Endothelial cell of umbilical vein (primary cell): ENCODE measurements around the gene FOXE1. TPM values are rescaled to one million over a fixed set of nuclear protein-coding genes. Genes with fewer than 3 reads are reported as not detected.

Experiments
- BruUV-seq: library from RNA; stranded (reverse); fragments of 400-500 nt; replicated peaks from 2 replicates; lab custom pipeline; 2021; lab: Mats Ljungman, UMichigan
- CTCF ChIA-PET: fragments of 300-600, 350-600 bp; sonication (Branson Sonifier 250); formaldehyde crosslinking; loops from one replicate; lab custom pipeline; 2021; ENCODE audit warnings: antibody characterized with exemption, inconsistent platforms; lab: Charles Lee
- POLR2A ChIA-PET: fragments of 300-600, 350-600 bp; sonication (Branson Sonifier 250); formaldehyde crosslinking; loops from one replicate; lab custom pipeline; 2021; ENCODE audit warnings: antibody characterized with exemption, inconsistent platforms; lab: Charles Lee
- DNase-seq: peaks from one replicate; pipeline ENCODE4 v3.0.0-alpha.2; 2011; ENCODE audit warnings: low read depth, low spot score
- FAIRE-seq: peaks from 2 replicates; lab custom pipeline; 2011; peaks lifted over from hg19 to GRCh38; lab: Jason Lieb, UNC
- H2AFZ ChIP-seq: 2 replicates; pipeline ENCODE4 v1.6.0; 2012; ENCODE audit warnings: low read depth, low read length, control low read depth, inconsistent platforms
- H3K27ac ChIP-seq: 2 replicates; pipeline ENCODE4 v1.5.1; 2011; ENCODE audit warnings: low read depth, mild to moderate bottlenecking, control low read depth, low read length, moderate library complexity; ENCODE audit not compliant: insufficient read depth
- H3K27me3 ChIP-seq, 2 experiments: 2 replicates each; pipeline versions ENCODE4 v1.6.0 to v1.6.1; 2011; ENCODE audit warnings: low read length in 2 of 2, mixed read lengths in 1 of 2; ENCODE audit not compliant: control insufficient read depth in 2 of 2, insufficient read depth in 2 of 2
- H3K36me3 ChIP-seq, 2 experiments: 2 replicates in 1 of 2; 3 replicates in 1 of 2; pipeline ENCODE4 v1.5.1; 2011; ENCODE audit warnings: low read length in 2 of 2, mild to moderate bottlenecking in 1 of 2, moderate library complexity in 1 of 2; ENCODE audit not compliant: control insufficient read depth in 2 of 2, insufficient read depth in 2 of 2; ENCODE audit errors: extremely low read depth in 1 of 2
- H3K4me1 ChIP-seq: 3 replicates; pipeline ENCODE4 v1.5.1; 2011; ENCODE audit warnings: mild to moderate bottlenecking, low read length; ENCODE audit not compliant: control insufficient read depth, insufficient read depth; ENCODE audit errors: extremely low read depth
- H3K4me2 ChIP-seq: 2 replicates; pipeline ENCODE4 v1.6.1; 2011; ENCODE audit warnings: low read length, control low read depth, mixed read lengths; ENCODE audit not compliant: insufficient read depth
- H3K4me3 ChIP-seq, 3 experiments: fragments of 200-600 bp in 1 of 3; sonication (generic), shearing (Covaris generic) in 1 of 3; replicated peaks in 1 of 3; 2 replicates each; pipeline ENCODE4 v1.5.1; 2011 to 2016; ENCODE audit warnings: control low read depth in 3 of 3, low read length in 3 of 3, mild to moderate bottlenecking in 2 of 3, inconsistent platforms in 1 of 3, low read depth in 1 of 3, moderate library complexity in 1 of 3; ENCODE audit not compliant: insufficient read depth in 1 of 3
- H3K79me2 ChIP-seq: 2 replicates; pipeline ENCODE4 v1.6.0; 2012; ENCODE audit warnings: low read length, inconsistent platforms; ENCODE audit not compliant: control insufficient read depth, insufficient read depth
- H3K9ac ChIP-seq: replicated peaks from 2 replicates; pipeline ENCODE3; 2011; ENCODE audit warnings: low read length, control low read depth; ENCODE audit not compliant: insufficient read depth; ENCODE audit errors: extremely low read depth
- H3K9me1 ChIP-seq: replicated peaks from 3 replicates; pipeline ENCODE4 v1.6.0; 2011; ENCODE audit warnings: mild to moderate bottlenecking, low read length; ENCODE audit not compliant: control insufficient read depth, insufficient read depth; ENCODE audit errors: extremely low read depth
- H3K9me3 ChIP-seq: replicated peaks from 2 replicates; pipeline ENCODE4 v1.5.1; 2012; ENCODE audit warnings: low read length, inconsistent platforms; ENCODE audit not compliant: control insufficient read depth, insufficient read depth
- H4K20me1 ChIP-seq: replicated peaks from 2 replicates; pipeline ENCODE3; 2011; ENCODE audit warnings: mild to moderate bottlenecking, low read length; ENCODE audit not compliant: control insufficient read depth, insufficient read depth; ENCODE audit errors: extremely low read depth
- CTCF ChIP-seq, 2 donors: IDR thresholded peaks; 1 replicate in 1 of 2; 2 replicates in 1 of 2; pipeline ENCODE4 v1.5.1; 2011; ENCODE audit warnings: low read length in 2 of 2, mild to moderate bottlenecking in 2 of 2, moderate library complexity in 2 of 2, control low read depth in 1 of 2, inconsistent platforms in 1 of 2, low read depth in 1 of 2; ENCODE audit not compliant: insufficient read depth in 1 of 2; ENCODE audit errors: extremely low read depth in 1 of 2
- EZH2 ChIP-seq: IDR thresholded peaks from 2 replicates; pipeline ENCODE4 v1.6.1; 2012; ENCODE audit warnings: borderline replicate concordance, low read depth, mild to moderate bottlenecking, moderate library complexity, low read length, inconsistent platforms; ENCODE audit not compliant: severe bottlenecking
- FOS ChIP-seq: IDR thresholded peaks from 2 replicates; pipeline ENCODE4 v1.6.1; 2011; ENCODE audit warnings: mild to moderate bottlenecking, low read length, moderate library complexity, borderline replicate concordance; ENCODE audit not compliant: insufficient read depth
- GATA2 ChIP-seq: IDR thresholded peaks from 2 replicates; pipeline ENCODE4 v1.7.0; 2011; ENCODE audit warnings: low read depth, mild to moderate bottlenecking, moderate library complexity, mixed read lengths, low read length; ENCODE audit not compliant: insufficient read length, insufficient read depth
- JUN ChIP-seq: IDR thresholded peaks from 2 replicates; pipeline ENCODE4 v1.6.1; 2011; ENCODE audit warnings: borderline replicate concordance, low read depth; ENCODE audit not compliant: insufficient read length, insufficient read depth
- MAX ChIP-seq: IDR thresholded peaks from 2 replicates; pipeline ENCODE4 v1.6.1; 2011; ENCODE audit not compliant: insufficient read depth, insufficient read length
- MYC ChIP-seq: IDR thresholded peaks from one replicate; pipeline ENCODE4 v1.6.1; 2011; ENCODE audit warnings: mild to moderate bottlenecking, low read depth, low read length
- POLR2A ChIP-seq: IDR thresholded peaks from 2 replicates; pipeline ENCODE4 v1.6.1; 2012; ENCODE audit warnings: low read depth, mild to moderate bottlenecking, control low read depth, low read length
- POLR2AphosphoS5 ChIP-seq: IDR thresholded peaks from 2 replicates; pipeline ENCODE4 v1.6.1; 2012; ENCODE audit warnings: low read depth, mild to moderate bottlenecking, control low read depth, low read length, moderate library complexity; ENCODE audit not compliant: insufficient read depth
- dilution Hi-C: fragments of 300-500 bp; cut with MboI; formaldehyde crosslinking; loops from one replicate; pipeline ENCODE4 v1.15.0; 2019; ENCODE audit warnings: low sequenced_read_pairs; ENCODE audit not compliant: extremely low pct_ligation_motif_present
- intact Hi-C: fragments of 100-400 bp; cut with micrococcal nuclease; formaldehyde crosslinking; loops from one replicate; pipeline ENCODE4 v1.10.0; 2022
- polyA plus RNA-seq, 4 experiments: library from polyadenylated mRNA; depleted of rRNA in 3 of 4; stranded (reverse) in 3 of 4; unstranded in 1 of 4; fragments of >200 nt; gene quantifications; 2 replicates each; pipeline versions ENCODE4 v1.2.1 to v1.2.3, GENCODE V29; 2011 to 2012; ENCODE audit warnings: missing spikeins in 1 of 4
- total RNA-seq: library from RNA; stranded (reverse); gene quantifications from 2 replicates; pipeline ENCODE4 v1.2.3, GENCODE V29; 2021

Gene FOXE1
- total and polyA plus RNA-seq, 2 donors (not counting 3 experiments of a cell fraction or from before 2014, with no cell fraction given) = not detected

- no peak overlapping the region for H3K9ac ChIP-seq
- CTCF ChIA-PET = interaction anchor here (0.9 to 7.1 kb wide), 2 partner anchors 8 to 45 kb away, joined by 3 to 128 read pairs; no protein-coding TSS in a partner anchor
- H3K4me3 ChIP-seq = no peak overlapping the region
- no peak for TF ChIP-seq CTCF (IDR thresholded peaks at IDR 0.05; ENCODE audit: extremely low read depth in 1 of 2, insufficient read depth in 1 of 2, low read depth in 1 of 2, low read length in 2 of 2)
- no peaks in the 10 kb centered on the region for H3K36me3 ChIP-seq
- no peak overlapping the region for H3K4me2 ChIP-seq
- no peaks in the 10 kb centered on the region for H3K4me1 ChIP-seq
- no peak for FAIRE-seq
- peaks cover 8 to 9% of the 10 kb centered on the region in 2 experiments for H3K27me3 ChIP-seq
- H3K9me3 ChIP-seq = no peaks in the 10 kb centered on the region
- no peaks in the 10 kb centered on the region for H3K79me2 ChIP-seq
- no TSS peak for BruUV-seq
- no peak for DNase-seq
- POLR2A ChIA-PET = no interaction called here
- intact Hi-C loops = no loop called here
- no peaks in the 10 kb centered on the region for H4K20me1 ChIP-seq
- H3K9me1 ChIP-seq = no peaks in the 10 kb centered on the region
- dilution Hi-C loops = no loop called here
- no peak overlapping the region for H2AFZ ChIP-seq
- no peak overlapping the region for H3K27ac ChIP-seq
Measured at GRCh38 chr9:97892421-97892820, 39.4 kb downstream of the FOXE1 start.

GRCh38 chr9:97895211-97895610 is 42.2 kb downstream of the FOXE1 start:
- Histone ChIP-seq H3K27ac (no peak overlapping the region), H2AFZ (no peak overlapping the region), H4K20me1 (no peaks in the 10 kb centered on the region), H3K4me2 (no peak overlapping the region), H3K9ac (no peak overlapping the region), H3K9me1 (no peaks in the 10 kb centered on the region), H3K9me3 (no peaks in the 10 kb centered on the region), H3K36me3 (no peaks in the 10 kb centered on the region), H3K79me2 (no peaks in the 10 kb centered on the region), H3K27me3 (no peaks in the 10 kb centered on the region), H3K4me3 (no peak overlapping the region), H3K4me1 (no peaks in the 10 kb centered on the region)
- dilution Hi-C loops = no loop called here
- no TSS peak for BruUV-seq
- no peak for DNase-seq
- no peak for TF ChIP-seq CTCF (IDR thresholded peaks at IDR 0.05; ENCODE audit: extremely low read depth in 1 of 2, insufficient read depth in 1 of 2, low read depth in 1 of 2, low read length in 2 of 2)
- no peak for TF ChIP-seq POLR2A
- no peak for TF ChIP-seq GATA2
- TF ChIP-seq POLR2AphosphoS5 = no peak
- TF ChIP-seq MYC = no peak
- no peak for TF ChIP-seq EZH2
- no peak for TF ChIP-seq FOS
- TF ChIP-seq MAX = no peak
- no peak for TF ChIP-seq JUN
- intact Hi-C loops = no loop called here
- ChIA-PET POLR2A (no interaction called here), CTCF (interaction anchor here (0.7 to 1.3 kb wide), 3 partner anchors 143 to 368 kb away, joined by 3 to 6 read pairs (median 3); no protein-coding TSS in a partner anchor)
- FAIRE-seq = no peak
